T-cell (primary cell): ENCODE data around the gene NOC2L. TPM values are rescaled to one million over a fixed set of nuclear protein-coding genes. Genes with fewer than 3 reads are reported as not detected.
A peak's percentile ranks its signal among the peaks of the same experiment; 100 is the strongest.

Source experiments
- ATAC-seq, 4 experiments: fragments of 200-7000 bp in 3 of 4; fragments of 150-1000 bp in 1 of 4; cut with Tn5 transposase; replicated peaks in 1 of 4; 1 replicate in 3 of 4; 2 replicates in 1 of 4; pipeline ENCODE4 v1.10.0; 2021; ENCODE audit warnings: moderate library complexity in 3 of 4, mild to moderate bottlenecking in 2 of 4, moderate number of reproducible peaks in 1 of 4
- CTCF ChIA-PET, 2 donors: fragments of 300-600 bp; sonication (Branson Sonifier 250); formaldehyde crosslinking; loops; one replicate each; lab custom pipeline; 2022; ENCODE audit warnings: antibody characterized with exemption in 2 of 2; lab: Charles Lee
- POLR2A ChIA-PET, 2 donors: fragments of 300-600 bp; sonication (Branson Sonifier 250); formaldehyde crosslinking; loops; one replicate each; lab custom pipeline; 2022; ENCODE audit warnings: antibody characterized with exemption in 2 of 2; lab: Charles Lee
- DNase-seq, 35 experiments: peaks; one replicate each; pipeline versions ENCODE4 v3.0.0 to v3.0.0-alpha.2; 2013 to 2023
- H3K27ac ChIP-seq: one replicate; pipeline ENCODE4 v1.5.1; 2013; ENCODE audit warnings: low read length
- H3K27me3 ChIP-seq, 2 experiments: replicated peaks in 1 of 2; 1 replicate in 1 of 2; 2 replicates in 1 of 2; pipeline versions ENCODE4 v1.6.1 to v1.7.0; 2013; ENCODE audit warnings: low read length in 1 of 2, mixed read lengths in 1 of 2; ENCODE audit not compliant: control insufficient read depth in 2 of 2, insufficient read depth in 2 of 2; ENCODE audit errors: extremely low read depth in 1 of 2
- H3K36me3 ChIP-seq, 2 donors: 1 replicate in 1 of 2; 2 replicates in 1 of 2; pipeline versions ENCODE4 v1.6.1 to v1.7.0; 2013; ENCODE audit warnings: low read length in 1 of 2; ENCODE audit not compliant: control insufficient read depth in 2 of 2, insufficient read depth in 1 of 2; ENCODE audit errors: extremely low read depth in 1 of 2
- H3K4me1 ChIP-seq, 2 experiments: 1 replicate in 1 of 2; 2 replicates in 1 of 2; pipeline versions ENCODE4 v1.6.1 to v1.7.0; 2013; ENCODE audit warnings: low read length in 2 of 2, mixed read lengths in 1 of 2; ENCODE audit not compliant: insufficient read depth in 2 of 2, control insufficient read depth in 1 of 2; ENCODE audit errors: extremely low read depth in 1 of 2
- H3K4me3 ChIP-seq, 2 donors: 1 replicate in 1 of 2; 2 replicates in 1 of 2; pipeline versions ENCODE4 v1.5.1 to v1.7.0; 2013; ENCODE audit warnings: mild to moderate bottlenecking in 2 of 2, low read length in 1 of 2, moderate library complexity in 1 of 2; ENCODE audit not compliant: control insufficient read depth in 1 of 2; ENCODE audit errors: extremely low read depth in 1 of 2
- H3K9me3 ChIP-seq: 2 replicates; pipeline ENCODE4 v1.7.0; 2013
- H3K27ac Mint-ChIP-seq, 2 donors: one replicate each; pipeline ENCODE4 v1.8.0; 2020 to 2021; ENCODE audit warnings: mild to moderate bottlenecking in 2 of 2, mixed read lengths in 2 of 2
- H3K27me3 Mint-ChIP-seq, 2 donors: one replicate each; pipeline ENCODE4 v1.8.0; 2021 to 2022; ENCODE audit warnings: mixed read lengths in 2 of 2
- H3K36me3 Mint-ChIP-seq: one replicate; pipeline ENCODE4 v1.8.0; 2021; ENCODE audit warnings: mixed read lengths
- H3K4me1 Mint-ChIP-seq, 3 donors: one replicate each; pipeline ENCODE4 v1.8.0; 2020 to 2022; ENCODE audit warnings: mixed read lengths in 3 of 3, mild to moderate bottlenecking in 1 of 3
- H3K4me3 Mint-ChIP-seq, 3 donors: one replicate each; pipeline ENCODE4 v1.8.0; 2020 to 2022; ENCODE audit warnings: mild to moderate bottlenecking in 3 of 3, mixed read lengths in 3 of 3, moderate library complexity in 3 of 3
- H3K9me3 Mint-ChIP-seq, 3 donors: one replicate each; pipeline ENCODE4 v1.8.0; 2020 to 2022; ENCODE audit warnings: mixed read lengths in 3 of 3
- WGBS: methylation state at CpG from one replicate; pipeline ENCODE4 v1.1.5; 2013; ENCODE audit warnings: missing lambda C conversion rate; ENCODE audit not compliant: insufficient coverage; 5-methylcytosine and 5-hydroxymethylcytosine counted together
- total RNA-seq, 35 experiments: library from RNA in 6 of 35; stranded (reverse) in 6 of 35; fragments of 120-200 nt in 1 of 35; gene quantifications; one replicate each; pipeline versions ENCODE4 v1.2.1 to v1.2.4 and lab custom pipeline; 2013 to 2026

NOC2L gene
- total RNA-seq, 5 donors from 2014 or later (not counting 1 experiment from before 2014, with no cell fraction given): 58.7 to 92.2 (median 83.4) TPM

DNA sequence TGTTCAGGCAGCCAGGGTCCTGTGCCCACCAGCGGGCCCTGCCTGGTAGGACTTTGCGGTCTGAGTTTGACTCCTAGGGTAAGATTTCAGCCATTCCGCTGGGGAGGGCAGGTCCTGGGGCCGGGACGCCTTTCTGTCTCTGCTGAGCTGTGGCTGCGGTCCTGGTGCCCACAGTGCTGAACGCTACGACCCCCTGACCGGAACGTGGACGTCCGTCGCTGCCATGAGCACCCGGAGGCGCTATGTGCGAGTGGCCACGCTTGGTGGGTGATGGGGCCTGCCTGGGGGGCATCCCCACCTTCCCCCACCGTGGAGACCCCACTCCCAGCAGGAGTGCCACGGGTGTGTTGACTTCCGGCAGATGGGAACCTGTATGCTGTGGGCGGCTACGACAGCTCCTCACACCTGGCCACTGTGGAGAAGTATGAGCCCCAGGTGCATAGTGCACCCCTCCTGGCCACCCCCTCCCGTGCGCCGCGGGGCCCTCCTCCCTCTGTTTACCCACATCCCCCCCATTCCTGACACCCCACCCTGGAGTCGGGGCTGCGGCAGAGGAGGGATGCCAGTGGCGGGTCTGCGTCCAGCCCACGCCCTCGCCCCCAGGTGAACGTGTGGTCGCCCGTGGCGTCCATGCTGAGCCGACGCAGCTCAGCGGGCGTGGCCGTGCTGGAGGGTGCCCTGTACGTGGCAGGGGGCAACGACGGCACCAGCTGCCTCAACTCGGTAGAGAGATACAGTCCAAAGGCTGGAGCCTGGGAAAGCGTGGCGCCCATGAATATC is 4.9 kb upstream of the NOC2L start:
- ChIA-PET POLR2A (no interaction called here), CTCF (no interaction called here)
- DNase-seq: no peak
- no peak overlapping the region for H3K27ac Mint-ChIP-seq
- H3K9me3 Mint-ChIP-seq: no peaks in the 10 kb centered on the region
- H3K9me3 ChIP-seq: no peaks in the 10 kb centered on the region
- H3K27me3 ChIP-seq: peaks cover 0 to 16% of the 10 kb centered on the region in 2 experiments
- H3K4me3 Mint-ChIP-seq: peak overlapping the region in 1 of 3 donors; percentile 6
- H3K4me1 ChIP-seq: peaks cover 0 to 38% of the 10 kb centered on the region in 2 experiments
- H3K27me3 Mint-ChIP-seq: peaks cover 4% of the 10 kb centered on the region in 2 donors
- ATAC-seq: no peak
- peaks cover 0 to 18% (median 16%) of the 10 kb centered on the region in 3 donors for H3K4me1 Mint-ChIP-seq
- 97% methylated on average over 28 of the region's 47 CpGs for WGBS
- H3K4me3 ChIP-seq: no peak overlapping the region
- no peaks in the 10 kb centered on the region for H3K36me3 Mint-ChIP-seq
- H3K27ac ChIP-seq: no peak overlapping the region
- peaks cover 0 to 4% of the 10 kb centered on the region in 2 donors for H3K36me3 ChIP-seq

DNA sequence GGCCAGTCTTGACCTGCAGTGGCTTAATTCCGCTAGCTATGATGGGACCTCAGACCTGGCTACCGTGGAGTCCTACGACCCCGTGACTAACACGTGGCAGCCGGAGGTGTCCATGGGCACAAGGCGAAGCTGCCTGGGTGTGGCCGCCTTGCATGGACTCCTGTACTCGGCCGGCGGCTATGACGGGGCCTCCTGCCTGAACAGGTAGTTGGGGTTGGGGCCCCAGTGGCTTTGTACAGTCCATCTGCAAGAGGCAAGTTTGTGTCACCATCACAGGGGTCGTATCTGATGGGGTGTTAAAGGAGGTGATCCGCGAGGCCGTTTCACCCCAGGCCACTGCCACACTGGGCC is 4.2 kb upstream of the NOC2L start:
- ChIA-PET POLR2A (no interaction called here), CTCF (no interaction called here)
- no peaks in the 10 kb centered on the region for H3K36me3 Mint-ChIP-seq
- 95% methylated on average over 16 of the region's 16 CpGs for WGBS
- no peak for ATAC-seq
- Histone ChIP-seq H3K4me3 (no peak overlapping the region), H3K27me3 (peaks cover 0 to 10% of the 10 kb centered on the region in 2 experiments), H3K9me3 (no peaks in the 10 kb centered on the region), H3K36me3 (peaks cover 0 to 4% of the 10 kb centered on the region in 2 donors), H3K4me1 (peaks cover 4 to 45% of the 10 kb centered on the region in 2 experiments), H3K27ac (no peak overlapping the region)
- H3K27ac Mint-ChIP-seq: no peak overlapping the region
- H3K9me3 Mint-ChIP-seq: no peaks in the 10 kb centered on the region
- peaks cover 5 to 23% (median 18%) of the 10 kb centered on the region in 3 donors for H3K4me1 Mint-ChIP-seq
- no peak for DNase-seq
- H3K4me3 Mint-ChIP-seq: peak overlapping the region in 1 of 3 donors; percentile 39
- peaks cover 0 to under 1% of the 10 kb centered on the region in 2 donors for H3K27me3 Mint-ChIP-seq

DNA sequence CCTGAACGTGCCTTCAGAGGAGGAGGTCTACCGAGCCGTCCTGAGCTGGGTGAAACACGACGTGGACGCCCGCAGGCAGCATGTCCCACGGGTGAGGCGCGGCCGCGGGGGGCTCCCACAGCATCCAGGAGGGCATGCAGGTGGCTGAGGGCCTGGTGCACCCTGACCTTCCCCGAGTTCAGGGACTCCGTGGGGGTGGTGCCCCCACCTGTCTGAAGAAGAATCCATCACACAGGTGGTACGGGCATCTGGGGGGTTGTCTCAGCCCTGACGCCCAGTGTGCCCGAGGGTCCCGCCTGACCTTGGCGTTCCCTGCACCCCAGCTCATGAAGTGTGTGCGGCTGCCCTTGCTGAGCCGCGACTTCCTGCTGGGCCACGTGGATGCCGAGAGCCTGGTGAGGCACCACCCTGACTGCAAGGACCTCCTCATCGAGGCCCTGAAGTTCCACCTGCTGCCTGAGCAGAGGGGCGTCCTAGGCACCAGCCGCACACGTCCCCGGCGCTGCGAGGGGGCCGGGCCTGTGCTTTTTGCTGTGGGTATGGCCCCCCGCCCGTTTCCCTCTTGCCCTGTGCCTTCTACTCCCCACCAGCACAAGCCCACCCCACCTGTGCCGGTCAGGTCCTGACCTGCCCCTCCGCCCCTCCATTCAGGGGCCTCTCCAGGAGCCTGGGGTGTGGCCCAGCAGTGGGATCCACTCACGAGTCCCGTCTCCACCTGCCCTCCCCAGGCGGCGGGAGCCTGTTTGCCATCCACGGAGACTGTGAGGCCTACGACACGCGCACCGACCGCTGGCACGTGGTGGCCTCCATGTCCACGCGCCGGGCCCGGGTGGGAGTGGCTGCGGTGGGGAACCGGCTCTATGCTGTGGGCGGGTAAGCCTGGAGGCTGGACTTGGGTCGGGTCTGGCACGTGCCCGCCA is 3.6 kb upstream of the NOC2L start:
- peaks cover 6 to 48% of the 10 kb centered on the region in 2 experiments for H3K4me1 ChIP-seq
- H3K9me3 Mint-ChIP-seq: no peaks in the 10 kb centered on the region
- CTCF ChIA-PET: no interaction called here
- H3K27me3 ChIP-seq: peaks cover 0 to 3% of the 10 kb centered on the region in 2 experiments
- H3K4me3 Mint-ChIP-seq: peak overlapping the region; percentile 58 to 71 (median 65)
- POLR2A ChIA-PET: no interaction called here
- no peak overlapping the region for H3K27ac ChIP-seq
- peaks cover 0 to 4% of the 10 kb centered on the region in 2 donors for H3K36me3 ChIP-seq
- peak overlapping the region; percentile 22 to 27 for H3K27ac Mint-ChIP-seq
- WGBS: 96% methylated on average over 42 of the region's 57 CpGs
- DNase-seq: no peak
- no peak overlapping the region for H3K4me3 ChIP-seq
- no peaks in the 10 kb centered on the region for H3K9me3 ChIP-seq
- peaks cover 11 to 29% (median 21%) of the 10 kb centered on the region in 3 donors for H3K4me1 Mint-ChIP-seq
- ATAC-seq: no peak
- no peaks in the 10 kb centered on the region for H3K27me3 Mint-ChIP-seq
- peaks cover 1% of the 10 kb centered on the region for H3K36me3 Mint-ChIP-seq

DNA sequence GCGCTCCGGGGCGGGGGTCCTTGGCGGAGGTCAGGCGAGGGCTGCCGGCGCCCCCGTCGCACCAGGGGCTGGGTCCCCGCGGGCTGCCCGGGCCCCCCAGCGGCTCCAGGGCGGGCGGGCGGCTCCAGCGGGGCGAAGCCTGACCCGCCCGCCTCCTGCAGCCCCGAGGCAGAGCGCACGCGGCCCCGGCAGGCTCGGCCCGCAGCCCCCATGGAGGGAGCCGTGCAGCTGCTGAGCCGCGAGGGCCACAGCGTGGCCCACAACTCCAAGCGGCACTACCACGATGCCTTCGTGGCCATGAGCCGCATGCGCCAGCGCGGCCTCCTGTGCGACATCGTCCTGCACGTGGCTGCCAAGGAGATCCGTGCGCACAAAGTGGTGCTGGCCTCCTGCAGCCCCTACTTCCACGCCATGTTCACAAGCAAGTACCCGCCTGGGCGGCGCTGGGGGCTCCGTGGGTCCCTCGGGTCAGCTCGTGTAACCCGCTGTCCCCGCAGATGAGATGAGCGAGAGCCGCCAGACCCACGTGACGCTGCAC is 2.1 kb upstream of the NOC2L start:
- Mint-ChIP-seq H3K4me3 (peak overlapping the region; percentile 59 to 71 (median 69)), H3K9me3 (no peaks in the 10 kb centered on the region), H3K36me3 (peaks cover 5% of the 10 kb centered on the region), H3K27ac (no peak overlapping the region), H3K4me1 (peaks cover 16 to 36% (median 23%) of the 10 kb centered on the region in 3 donors), H3K27me3 (no peaks in the 10 kb centered on the region)
- Histone ChIP-seq H3K9me3 (no peaks in the 10 kb centered on the region), H3K27ac (no peak overlapping the region), H3K4me3 (peak overlapping the region in 1 of 2 donors; percentile 12), H3K4me1 (peaks cover 7 to 46% of the 10 kb centered on the region in 2 experiments), H3K36me3 (peaks cover 0 to 13% of the 10 kb centered on the region in 2 donors), H3K27me3 (no peaks in the 10 kb centered on the region)
- ChIA-PET POLR2A (no interaction called here), CTCF (no interaction called here)
- peak in 1 of 35 experiments; percentile 27 for DNase-seq
- ATAC-seq: no peak
- 42% methylated on average over 53 of the region's 56 CpGs for WGBS

DNA sequence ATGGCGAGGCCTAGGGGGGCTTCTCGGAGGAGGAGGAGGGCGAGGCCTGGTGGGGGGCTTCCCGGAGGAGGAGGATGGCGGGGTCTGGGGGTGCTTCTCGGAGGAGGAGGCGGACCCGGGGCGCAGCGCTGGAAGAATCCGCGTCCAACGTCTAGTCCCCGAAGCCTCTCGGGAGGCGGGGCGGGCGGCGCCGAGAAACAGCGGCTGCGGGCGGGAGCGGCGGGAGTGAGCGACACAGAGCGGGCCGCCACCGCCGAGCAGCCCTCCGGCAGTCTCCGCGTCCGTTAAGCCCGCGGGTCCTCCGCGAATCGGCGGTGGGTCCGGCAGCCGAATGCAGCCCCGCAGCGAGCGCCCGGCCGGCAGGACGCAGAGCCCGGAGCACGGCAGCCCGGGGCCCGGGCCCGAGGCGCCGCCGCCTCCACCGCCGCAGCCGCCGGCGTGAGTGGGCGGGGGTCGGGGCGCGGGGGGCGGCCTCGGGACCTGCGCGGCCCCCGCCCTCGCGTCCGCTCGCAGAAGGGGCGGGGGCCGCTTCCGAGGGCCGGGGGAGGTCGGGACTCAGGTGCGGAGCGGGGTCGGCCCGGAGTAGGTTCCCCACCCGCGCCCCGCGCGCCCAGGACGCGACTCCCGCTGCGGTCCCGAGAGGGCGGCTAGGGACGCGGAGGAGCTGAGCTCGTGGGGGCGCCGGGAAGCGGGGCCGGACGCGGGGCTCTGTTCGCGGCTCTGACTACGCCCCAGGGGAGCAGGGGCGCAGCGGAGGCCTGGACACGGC is 1.5 kb upstream of the NOC2L start, which contains the start of gene KLHL17:
Gene KLHL17, plus strand, starts transcription at position 222 of the 769 bp plus-strand sequence. Its CDS starts 110 bp downstream, at position 332.
- Mint-ChIP-seq H3K4me3 (peak within 1 kb of the TSS; percentile 87 to 90 (median 87)), H3K36me3 (peaks cover 5% of the 10 kb centered on the region), H3K9me3 (no peaks in the 10 kb centered on the region), H3K27ac (no peak within 1 kb of the TSS), H3K27me3 (no peaks in the 10 kb centered on the region), H3K4me1 (peaks cover 18 to 31% (median 18%) of the 10 kb centered on the region in 3 donors)
- H3K36me3 ChIP-seq: peaks cover 0 to 18% of the 10 kb centered on the region in 2 donors
- no peak within 1 kb of the TSS for H3K27ac ChIP-seq
- ChIA-PET POLR2A (no interaction called here), CTCF (no interaction called here)
- peak; percentile 49 to 83 (median 70) for DNase-seq
- ATAC-seq: peak; percentile 56 to 64 (median 60)
- no peaks in the 10 kb centered on the region for H3K27me3 ChIP-seq
- H3K9me3 ChIP-seq: no peaks in the 10 kb centered on the region
- H3K4me1 ChIP-seq: peaks cover 7 to 40% of the 10 kb centered on the region in 2 experiments
- peak within 1 kb of the TSS; percentile 57 to 65 for H3K4me3 ChIP-seq
- WGBS: under 1% methylated on average over 103 of the region's 109 CpGs
